Ascending aorta (tissue), 2 donors: ENCODE measurements around the gene MMADHC. TPM values are rescaled to one million over a fixed set of nuclear protein-coding genes. Genes with fewer than 3 reads are reported as not detected.

Source experiments
- DNase-seq, 2 donors: peaks; one replicate each; pipeline ENCODE4 v3.0.0-alpha.2; 2019; ENCODE audit warnings: low spot score in 2 of 2
- H3K27ac ChIP-seq, 2 donors: fragments of 200-600 bp; sonication (generic); one replicate each; pipeline ENCODE4 v1.5.1; 2016 to 2017; ENCODE audit warnings: mild to moderate bottlenecking in 1 of 2
- H3K27me3 ChIP-seq: fragments of 200-600 bp; sonication (generic); one replicate; pipeline ENCODE4 v1.5.1; 2017
- H3K36me3 ChIP-seq, 2 donors: fragments of 200-600 bp; sonication (generic); one replicate each; pipeline ENCODE4 v1.5.1; 2016
- H3K4me1 ChIP-seq, 2 donors: fragments of 200-600 bp; sonication (generic); one replicate each; pipeline ENCODE4 v1.5.1; 2016 to 2017; ENCODE audit warnings: mild to moderate bottlenecking in 1 of 2
- H3K4me3 ChIP-seq, 2 donors: fragments of 200-600 bp; sonication (generic); one replicate each; pipeline ENCODE4 v1.5.1; 2016 to 2017; ENCODE audit warnings: mild to moderate bottlenecking in 1 of 2
- H3K9me3 ChIP-seq, 2 donors: fragments of 200-600 bp; sonication (generic); one replicate each; pipeline ENCODE4 v1.5.1; 2016
- intact Hi-C: fragments of 100-400 bp; cut with DNase I; formaldehyde crosslinking; loops from one replicate; pipeline ENCODE4 v1.15.1; 2023
- total RNA-seq: library from RNA; depleted of rRNA; stranded (reverse); fragments of >200 nt; gene quantifications from one replicate; pipeline ENCODE4 v1.1.0, GENCODE V29; 2016
- TF ChIP-seq, protein P1 (sequence below), 3 experiments: fragments of 200-600 bp in 2 of 3; fragments of 450-650 bp in 1 of 3; sonication (generic) in 2 of 3; IDR thresholded peaks; one replicate each; pipeline ENCODE4 v1.5.1; 2016 to 2019; ENCODE audit warnings: antibody characterized with exemption in 3 of 3, mild to moderate bottlenecking in 1 of 3, moderate library complexity in 1 of 3

The MMADHC gene
- total RNA-seq, 1 donor from 2014 or later, result 35.8 TPM

DNA sequence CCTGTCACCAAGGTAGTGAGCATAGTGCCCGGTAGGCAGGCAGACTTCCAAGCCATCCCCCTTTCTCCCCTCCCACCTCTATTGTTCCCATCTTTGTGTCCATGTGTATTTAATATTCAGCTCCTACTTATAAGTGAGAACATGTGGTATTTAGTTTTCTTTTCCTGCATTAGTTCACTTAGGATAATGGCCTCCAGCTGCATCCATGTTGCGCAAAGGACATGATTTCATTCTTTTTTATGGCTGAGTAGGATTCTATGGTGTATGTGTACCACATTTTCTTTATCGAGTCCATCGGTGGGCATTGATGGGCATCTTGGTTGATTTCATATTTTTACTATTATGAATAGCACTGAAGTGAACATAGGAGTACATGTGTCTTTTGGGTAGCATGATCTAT, 35.3 kb downstream of the MMADHC start:
- no peak for DNase-seq
- TF ChIP-seq, protein P1, sequence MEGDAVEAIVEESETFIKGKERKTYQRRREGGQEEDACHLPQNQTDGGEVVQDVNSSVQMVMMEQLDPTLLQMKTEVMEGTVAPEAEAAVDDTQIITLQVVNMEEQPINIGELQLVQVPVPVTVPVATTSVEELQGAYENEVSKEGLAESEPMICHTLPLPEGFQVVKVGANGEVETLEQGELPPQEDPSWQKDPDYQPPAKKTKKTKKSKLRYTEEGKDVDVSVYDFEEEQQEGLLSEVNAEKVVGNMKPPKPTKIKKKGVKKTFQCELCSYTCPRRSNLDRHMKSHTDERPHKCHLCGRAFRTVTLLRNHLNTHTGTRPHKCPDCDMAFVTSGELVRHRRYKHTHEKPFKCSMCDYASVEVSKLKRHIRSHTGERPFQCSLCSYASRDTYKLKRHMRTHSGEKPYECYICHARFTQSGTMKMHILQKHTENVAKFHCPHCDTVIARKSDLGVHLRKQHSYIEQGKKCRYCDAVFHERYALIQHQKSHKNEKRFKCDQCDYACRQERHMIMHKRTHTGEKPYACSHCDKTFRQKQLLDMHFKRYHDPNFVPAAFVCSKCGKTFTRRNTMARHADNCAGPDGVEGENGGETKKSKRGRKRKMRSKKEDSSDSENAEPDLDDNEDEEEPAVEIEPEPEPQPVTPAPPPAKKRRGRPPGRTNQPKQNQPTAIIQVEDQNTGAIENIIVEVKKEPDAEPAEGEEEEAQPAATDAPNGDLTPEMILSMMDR (IDR thresholded peaks at IDR 0.05), result no peak
- no peak overlapping the region for H3K4me3 ChIP-seq
- H3K9me3 ChIP-seq, result no peaks in the 10 kb centered on the region
- H3K27me3 ChIP-seq, result no peaks in the 10 kb centered on the region
- H3K4me1 ChIP-seq, result no peaks in the 10 kb centered on the region
- H3K36me3 ChIP-seq, result no peaks in the 10 kb centered on the region
- intact Hi-C loops, result no loop called here
- no peak overlapping the region for H3K27ac ChIP-seq

DNA sequence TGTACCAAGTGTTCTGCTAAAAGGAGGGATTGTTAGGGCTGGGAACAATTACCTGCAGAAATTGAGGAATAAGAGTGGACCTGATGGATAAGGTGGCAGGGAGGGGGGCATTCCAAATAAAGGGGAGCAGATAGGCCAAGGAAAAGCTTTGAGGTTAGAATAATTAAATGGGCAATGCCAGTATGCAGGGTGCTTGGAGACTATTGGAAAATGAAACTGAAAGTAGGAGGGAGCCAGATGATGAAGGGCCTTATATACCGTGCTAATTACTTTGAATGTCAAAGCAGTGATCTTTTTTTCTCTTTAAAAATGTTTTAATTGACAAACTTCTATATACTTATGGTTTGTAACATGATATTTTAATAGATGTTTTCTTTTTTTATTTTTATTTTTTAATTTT, 42.9 kb downstream of the MMADHC start:
- intact Hi-C loops, result no loop called here
- H3K27me3 ChIP-seq, result no peaks in the 10 kb centered on the region
- H3K9me3 ChIP-seq, result no peaks in the 10 kb centered on the region
- no peak overlapping the region for H3K27ac ChIP-seq
- no peak for DNase-seq
- no peak overlapping the region for H3K4me3 ChIP-seq
- no peaks in the 10 kb centered on the region for H3K4me1 ChIP-seq
- TF ChIP-seq, protein P1 (IDR thresholded peaks at IDR 0.05), result no peak
- no peaks in the 10 kb centered on the region for H3K36me3 ChIP-seq

DNA sequence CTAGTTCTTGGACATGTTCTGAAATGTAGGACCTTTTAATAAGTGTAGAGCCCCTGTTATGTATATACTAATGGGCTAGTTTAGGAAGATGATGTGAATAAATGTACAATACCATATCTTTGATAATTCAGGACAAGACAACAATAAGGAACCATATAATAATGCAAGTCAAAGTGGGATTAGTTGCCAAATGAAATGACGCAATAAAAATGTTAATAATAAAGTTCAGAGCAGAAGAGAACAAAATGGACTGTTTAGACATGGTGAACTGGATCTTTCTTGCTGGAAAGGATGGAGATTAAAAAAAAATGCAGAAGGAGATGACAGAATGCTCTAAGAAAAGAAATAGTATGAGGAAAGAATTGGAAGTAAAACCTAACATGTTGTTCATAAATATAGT, 43.7 kb downstream of the MMADHC start:
- no peak overlapping the region for H3K4me3 ChIP-seq
- TF ChIP-seq, protein P1 (IDR thresholded peaks at IDR 0.05), result no peak
- intact Hi-C loops, result no loop called here
- no peaks in the 10 kb centered on the region for H3K4me1 ChIP-seq
- H3K27me3 ChIP-seq, result no peaks in the 10 kb centered on the region
- H3K9me3 ChIP-seq, result no peaks in the 10 kb centered on the region
- no peaks in the 10 kb centered on the region for H3K36me3 ChIP-seq
- H3K27ac ChIP-seq, result no peak overlapping the region
- no peak for DNase-seq

DNA sequence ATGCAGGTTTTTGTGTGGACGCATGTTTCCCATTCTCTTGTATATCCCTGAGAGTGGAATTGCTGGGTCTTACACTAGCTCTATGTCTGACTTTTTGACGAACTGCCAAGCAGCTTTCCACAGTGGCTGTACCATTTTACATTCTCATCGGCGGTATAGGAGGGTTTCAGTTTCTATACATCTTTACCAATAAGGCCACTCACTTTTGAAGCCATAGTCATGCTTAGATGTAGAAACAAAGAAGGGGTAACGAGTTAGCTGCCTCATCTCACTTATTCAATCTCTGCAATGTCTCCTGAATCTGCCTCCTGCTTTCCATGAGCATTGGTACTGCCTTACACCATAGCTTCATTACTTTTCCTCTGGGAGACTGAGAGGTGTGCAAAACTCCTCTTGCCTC, 47.4 kb downstream of the MMADHC start:
- H3K4me1 ChIP-seq, result no peaks in the 10 kb centered on the region
- no peaks in the 10 kb centered on the region for H3K27me3 ChIP-seq
- DNase-seq, result no peak
- H3K9me3 ChIP-seq, result no peaks in the 10 kb centered on the region
- no peak overlapping the region for H3K4me3 ChIP-seq
- TF ChIP-seq, protein P1 (IDR thresholded peaks at IDR 0.05), result no peak
- no peak overlapping the region for H3K27ac ChIP-seq
- intact Hi-C loops, result no loop called here
- H3K36me3 ChIP-seq, result no peaks in the 10 kb centered on the region

DNA sequence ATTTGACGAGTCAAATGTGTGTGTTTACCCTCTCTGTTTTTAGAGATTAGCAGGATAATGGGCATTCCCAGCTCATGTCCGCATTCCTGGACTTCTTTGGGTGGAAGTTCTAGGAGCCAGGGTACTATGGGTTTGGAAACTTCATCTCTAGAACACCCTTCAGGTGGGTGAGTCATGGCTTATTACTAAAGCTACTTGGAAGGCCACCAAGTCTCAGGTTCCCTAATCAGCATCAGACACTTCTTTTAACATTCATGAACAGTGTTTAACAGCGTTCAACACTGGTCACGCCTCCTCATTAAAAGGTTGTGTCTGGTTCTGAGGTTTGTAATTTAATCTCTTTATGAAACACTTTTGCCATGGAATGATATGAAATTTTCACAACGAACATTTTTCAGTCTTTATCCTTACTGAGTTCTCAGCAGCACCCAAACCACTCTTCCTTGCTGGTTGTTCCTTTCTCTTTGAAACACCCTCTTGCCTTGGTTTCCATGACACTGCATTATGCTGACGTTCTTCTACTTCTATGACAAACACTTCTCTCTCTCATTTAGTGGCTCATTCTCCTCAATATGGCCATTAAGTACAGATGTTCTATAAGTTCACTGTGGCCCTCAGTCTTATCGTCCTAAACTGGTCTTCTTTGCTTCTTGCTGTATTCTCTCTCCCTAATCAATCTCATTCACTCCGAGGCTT, 49.3 kb downstream of the MMADHC start:
- TF ChIP-seq, protein P1 (IDR thresholded peaks at IDR 0.05), result no peak
- no peak overlapping the region for H3K27ac ChIP-seq

More for the DNA sequence above, 49.3 kb downstream of the MMADHC start:
- no peaks in the 10 kb centered on the region for H3K27me3 ChIP-seq
- no peak overlapping the region for H3K4me3 ChIP-seq
- no peaks in the 10 kb centered on the region for H3K4me1 ChIP-seq
- DNase-seq, result no peak
- no peaks in the 10 kb centered on the region for H3K36me3 ChIP-seq
- intact Hi-C loops, result no loop called here
- no peaks in the 10 kb centered on the region for H3K9me3 ChIP-seq
